ENCODE results near the gene GC.

DNA sequence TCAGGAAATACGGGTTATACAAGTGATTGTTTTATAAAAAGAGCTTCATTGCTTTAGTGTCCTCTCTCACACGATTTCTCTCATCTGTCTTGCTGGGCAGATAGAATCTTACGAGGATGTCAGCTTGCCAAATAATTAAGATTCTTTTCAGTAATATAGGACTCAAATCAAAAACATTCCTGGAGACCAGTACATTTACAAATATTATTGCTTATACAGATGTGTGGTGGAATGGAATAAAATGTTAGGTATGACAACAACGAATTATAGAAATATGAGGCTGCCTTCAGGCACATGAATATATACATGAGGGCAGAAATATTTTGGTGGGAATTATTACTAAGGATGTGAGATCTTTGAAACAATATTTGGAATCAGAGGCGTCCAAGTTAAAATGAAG, 88.9 kb downstream of the GC start:
- TF ChIP-seq EZH2 (IDR thresholded peaks at IDR 0.05; ENCODE audit: borderline replicate concordance, low read depth, low read length), result no peak
- TF ChIP-seq, protein P1, sequence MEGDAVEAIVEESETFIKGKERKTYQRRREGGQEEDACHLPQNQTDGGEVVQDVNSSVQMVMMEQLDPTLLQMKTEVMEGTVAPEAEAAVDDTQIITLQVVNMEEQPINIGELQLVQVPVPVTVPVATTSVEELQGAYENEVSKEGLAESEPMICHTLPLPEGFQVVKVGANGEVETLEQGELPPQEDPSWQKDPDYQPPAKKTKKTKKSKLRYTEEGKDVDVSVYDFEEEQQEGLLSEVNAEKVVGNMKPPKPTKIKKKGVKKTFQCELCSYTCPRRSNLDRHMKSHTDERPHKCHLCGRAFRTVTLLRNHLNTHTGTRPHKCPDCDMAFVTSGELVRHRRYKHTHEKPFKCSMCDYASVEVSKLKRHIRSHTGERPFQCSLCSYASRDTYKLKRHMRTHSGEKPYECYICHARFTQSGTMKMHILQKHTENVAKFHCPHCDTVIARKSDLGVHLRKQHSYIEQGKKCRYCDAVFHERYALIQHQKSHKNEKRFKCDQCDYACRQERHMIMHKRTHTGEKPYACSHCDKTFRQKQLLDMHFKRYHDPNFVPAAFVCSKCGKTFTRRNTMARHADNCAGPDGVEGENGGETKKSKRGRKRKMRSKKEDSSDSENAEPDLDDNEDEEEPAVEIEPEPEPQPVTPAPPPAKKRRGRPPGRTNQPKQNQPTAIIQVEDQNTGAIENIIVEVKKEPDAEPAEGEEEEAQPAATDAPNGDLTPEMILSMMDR (IDR thresholded peaks at IDR 0.05 in 2 of 3, conservative IDR thresholded peaks at IDR 0.05 in 1 of 3; ENCODE audit: insufficient read depth in 2 of 3, low read depth in 1 of 3, low read length in 3 of 3), result no peak
- TF ChIP-seq JUN (IDR thresholded peaks at IDR 0.05; ENCODE audit: borderline replicate concordance, low read depth, low read length), result no peak
- no peak for TF ChIP-seq JUN (CRISPR knock-in tag; IDR thresholded peaks at IDR 0.05; ENCODE audit: borderline replicate concordance)
- TF ChIP-seq E2F4 (CRISPR knock-in tag; IDR thresholded peaks at IDR 0.05; ENCODE audit: low read depth), result no peak

Measured in K562 (cell line).